Naive B cell (primary cell): ENCODE measurements around the gene CDK6. TPM values are rescaled to one million over a fixed set of nuclear protein-coding genes. Genes with fewer than 3 reads are reported as not detected.
A peak's percentile ranks its signal among the peaks of the same experiment; 100 is the strongest.

Experiments
- ATAC-seq, 2 donors: fragments of 150-1000 bp; cut with Tn5 transposase; 2 replicates each; pipeline ENCODE4 v1.10.0; 2021; ENCODE audit warnings: low read depth in 2 of 2, mild to moderate bottlenecking in 2 of 2, moderate library complexity in 2 of 2
- DNase-seq: peaks from one replicate; pipeline ENCODE4 v3.0.0; 2022
- H3K27ac Mint-ChIP-seq, 6 donors: one replicate each; pipeline ENCODE4 v1.8.0; 2020 to 2022; ENCODE audit warnings: mild to moderate bottlenecking in 6 of 6, mixed read lengths in 6 of 6, moderate library complexity in 5 of 6, inconsistent platforms in 2 of 6
- H3K27me3 Mint-ChIP-seq, 3 donors: one replicate each; pipeline ENCODE4 v1.8.0; 2021 to 2022; ENCODE audit warnings: mixed read lengths in 3 of 3, mild to moderate bottlenecking in 1 of 3
- H3K36me3 Mint-ChIP-seq, 2 donors: one replicate each; pipeline ENCODE4 v1.8.0; 2020 to 2022; ENCODE audit warnings: mixed read lengths in 2 of 2, inconsistent platforms in 1 of 2, mild to moderate bottlenecking in 1 of 2
- H3K4me1 Mint-ChIP-seq, 3 donors: one replicate each; pipeline ENCODE4 v1.8.0; 2020 to 2022; ENCODE audit warnings: mixed read lengths in 3 of 3, inconsistent platforms in 1 of 3, mild to moderate bottlenecking in 1 of 3, moderate library complexity in 1 of 3
- H3K4me3 Mint-ChIP-seq, 8 donors: one replicate each; pipeline ENCODE4 v1.8.0; 2020 to 2022; ENCODE audit warnings: mild to moderate bottlenecking in 8 of 8, mixed read lengths in 8 of 8, moderate library complexity in 8 of 8, inconsistent platforms in 2 of 8
- H3K9me3 Mint-ChIP-seq, 7 donors: one replicate each; pipeline ENCODE4 v1.8.0; 2020 to 2022; ENCODE audit warnings: mixed read lengths in 7 of 7, mild to moderate bottlenecking in 5 of 7, inconsistent platforms in 2 of 7, moderate library complexity in 1 of 7
- polyA plus RNA-seq, 6 donors: library from polyadenylated mRNA; unstranded; fragments of 300-500 nt; fragmentation: Illumina TruSeq; gene quantifications; one replicate each; pipeline ENCODE4 v1.2.3, GENCODE V29; 2021; ENCODE audit warnings: low read depth in 6 of 6

The CDK6 gene
- polyA plus RNA-seq, 6 donors from 2014 or later = 3.3 to 15.7 (median 9.6) TPM

- Mint-ChIP-seq H3K4me1 (peaks cover 19 to 33% (median 22%) of the 10 kb centered on the region in 3 donors), H3K36me3 (no peaks in the 10 kb centered on the region), H3K4me3 (peak overlapping the region in 1 of 8 donors; percentile 43), H3K27ac (no peak overlapping the region), H3K27me3 (no peaks in the 10 kb centered on the region), H3K9me3 (peaks cover 0 to 1% (median 0%) of the 10 kb centered on the region in 7 donors)
- ATAC-seq (peak in 1 of 2 donors; percentile 59), DNase-seq (no peak)
These were observed 26.4 kb downstream of the CDK6 start for GRCh38 chr7:92809760-92810573.

GRCh38 chr7:92809397-92809759 is 27.0 kb downstream of the CDK6 start:
- no peaks in the 10 kb centered on the region for H3K9me3 Mint-ChIP-seq
- no peaks in the 10 kb centered on the region for H3K36me3 Mint-ChIP-seq
- ATAC-seq (no peak), DNase-seq (no peak)
- no peaks in the 10 kb centered on the region for H3K27me3 Mint-ChIP-seq
- H3K4me3 Mint-ChIP-seq = peak overlapping the region in 1 of 8 donors; percentile 41
- H3K27ac Mint-ChIP-seq = no peak overlapping the region
- peaks cover 19 to 33% (median 22%) of the 10 kb centered on the region in 3 donors for H3K4me1 Mint-ChIP-seq

GRCh38 chr7:92808635-92809034 is 27.7 kb downstream of the CDK6 start:
- no peak overlapping the region for H3K4me3 Mint-ChIP-seq
- DNase-seq = no peak
- H3K4me1 Mint-ChIP-seq = peaks cover 14 to 28% (median 18%) of the 10 kb centered on the region in 3 donors
- H3K9me3 Mint-ChIP-seq = no peaks in the 10 kb centered on the region
- H3K27ac Mint-ChIP-seq = peak overlapping the region in 1 of 6 donors; percentile 37
- peaks cover 0 to 2% of the 10 kb centered on the region in 2 donors for H3K36me3 Mint-ChIP-seq
- H3K27me3 Mint-ChIP-seq = no peaks in the 10 kb centered on the region
- ATAC-seq = no peak

- H3K27ac Mint-ChIP-seq = no peak overlapping the region
- DNase-seq (no peak), ATAC-seq (no peak)
- H3K4me1 Mint-ChIP-seq = peaks cover 14 to 26% (median 14%) of the 10 kb centered on the region in 3 donors
- no peak overlapping the region for H3K4me3 Mint-ChIP-seq
- H3K27me3 Mint-ChIP-seq = no peaks in the 10 kb centered on the region
- no peaks in the 10 kb centered on the region for H3K9me3 Mint-ChIP-seq
- H3K36me3 Mint-ChIP-seq = peaks cover 4 to 8% of the 10 kb centered on the region in 2 donors
These were observed 28.4 kb downstream of the CDK6 start for GRCh38 chr7:92808006-92808405.

- H3K27me3 Mint-ChIP-seq = no peaks in the 10 kb centered on the region
- H3K27ac Mint-ChIP-seq = peak overlapping the region in 1 of 6 donors; percentile 80
- peaks cover 16 to 26% (median 17%) of the 10 kb centered on the region in 3 donors for H3K4me1 Mint-ChIP-seq
- no peaks in the 10 kb centered on the region for H3K9me3 Mint-ChIP-seq
- ATAC-seq = no peak
- H3K4me3 Mint-ChIP-seq = no peak overlapping the region
- peaks cover 5 to 8% of the 10 kb centered on the region in 2 donors for H3K36me3 Mint-ChIP-seq
- no peak for DNase-seq
These were observed 29.9 kb downstream of the CDK6 start for GRCh38 chr7:92806496-92806895.

- ATAC-seq (no peak), DNase-seq (no peak)
- H3K36me3 Mint-ChIP-seq = peaks cover 5 to 8% of the 10 kb centered on the region in 2 donors
- H3K27ac Mint-ChIP-seq = peak overlapping the region in 1 of 6 donors; percentile 8
- no peaks in the 10 kb centered on the region for H3K27me3 Mint-ChIP-seq
- H3K4me3 Mint-ChIP-seq = no peak overlapping the region
- H3K9me3 Mint-ChIP-seq = no peaks in the 10 kb centered on the region
- peaks cover 3 to 11% (median 7%) of the 10 kb centered on the region in 3 donors for H3K4me1 Mint-ChIP-seq
These were observed 34.0 kb downstream of the CDK6 start for GRCh38 chr7:92802406-92802805.

- no peak overlapping the region for H3K4me3 Mint-ChIP-seq
- no peaks in the 10 kb centered on the region for H3K27me3 Mint-ChIP-seq
- H3K4me1 Mint-ChIP-seq = peaks cover 3 to 11% (median 7%) of the 10 kb centered on the region in 3 donors
- no peak for ATAC-seq
- no peaks in the 10 kb centered on the region for H3K9me3 Mint-ChIP-seq
- no peak overlapping the region for H3K27ac Mint-ChIP-seq
- peaks cover 5 to 8% of the 10 kb centered on the region in 2 donors for H3K36me3 Mint-ChIP-seq
- no peak for DNase-seq
These were observed 36.7 kb downstream of the CDK6 start for GRCh38 chr7:92799446-92800211.

- no peaks in the 10 kb centered on the region for H3K27me3 Mint-ChIP-seq
- no peak for ATAC-seq
- DNase-seq = no peak
- H3K27ac Mint-ChIP-seq = no peak overlapping the region
- H3K4me1 Mint-ChIP-seq = peaks cover 11 to 20% (median 14%) of the 10 kb centered on the region in 3 donors
- H3K9me3 Mint-ChIP-seq = no peaks in the 10 kb centered on the region
- peaks cover 5 to 6% of the 10 kb centered on the region in 2 donors for H3K36me3 Mint-ChIP-seq
- H3K4me3 Mint-ChIP-seq = no peak overlapping the region
These were observed 37.7 kb downstream of the CDK6 start for GRCh38 chr7:92798517-92799249.

GRCh38 chr7:92797693-92798092 is 38.7 kb downstream of the CDK6 start:
- Mint-ChIP-seq H3K4me3 (no peak overlapping the region), H3K27ac (no peak overlapping the region), H3K36me3 (no peaks in the 10 kb centered on the region), H3K4me1 (peaks cover 12 to 22% (median 14%) of the 10 kb centered on the region in 3 donors), H3K9me3 (no peaks in the 10 kb centered on the region), H3K27me3 (no peaks in the 10 kb centered on the region)
- no peak for ATAC-seq
- no peak for DNase-seq

- peak overlapping the region in 1 of 6 donors; percentile 18 for H3K27ac Mint-ChIP-seq
- H3K4me3 Mint-ChIP-seq = no peak overlapping the region
- no peaks in the 10 kb centered on the region for H3K27me3 Mint-ChIP-seq
- ATAC-seq = no peak
- peaks cover 14 to 26% (median 16%) of the 10 kb centered on the region in 3 donors for H3K4me1 Mint-ChIP-seq
- no peaks in the 10 kb centered on the region for H3K9me3 Mint-ChIP-seq
- H3K36me3 Mint-ChIP-seq = no peaks in the 10 kb centered on the region
- DNase-seq = no peak
These were observed 39.1 kb downstream of the CDK6 start for GRCh38 chr7:92797284-92797683.

GRCh38 chr7:92794831-92795230 is 41.5 kb downstream of the CDK6 start:
- no peak for DNase-seq
- Mint-ChIP-seq H3K9me3 (peaks cover 0 to 5% (median 3%) of the 10 kb centered on the region in 7 donors), H3K4me3 (no peak overlapping the region), H3K36me3 (no peaks in the 10 kb centered on the region), H3K27ac (no peak overlapping the region), H3K27me3 (no peaks in the 10 kb centered on the region), H3K4me1 (peaks cover 22 to 36% (median 26%) of the 10 kb centered on the region in 3 donors)
- no peak for ATAC-seq

- H3K27me3 Mint-ChIP-seq = no peaks in the 10 kb centered on the region
- H3K36me3 Mint-ChIP-seq = no peaks in the 10 kb centered on the region
- H3K27ac Mint-ChIP-seq = no peak overlapping the region
- peaks cover 0 to 8% (median 5%) of the 10 kb centered on the region in 7 donors for H3K9me3 Mint-ChIP-seq
- H3K4me1 Mint-ChIP-seq = peaks cover 23 to 38% (median 27%) of the 10 kb centered on the region in 3 donors
- no peak for ATAC-seq
- no peak overlapping the region for H3K4me3 Mint-ChIP-seq
- no peak for DNase-seq
These were observed 42.0 kb downstream of the CDK6 start for GRCh38 chr7:92794391-92794790.

GRCh38 chr7:92793656-92794205 is 42.6 kb downstream of the CDK6 start:
- Mint-ChIP-seq H3K27ac (no peak overlapping the region), H3K36me3 (peaks cover 0 to 2% of the 10 kb centered on the region in 2 donors), H3K4me1 (peaks cover 23 to 38% (median 27%) of the 10 kb centered on the region in 3 donors), H3K27me3 (no peaks in the 10 kb centered on the region), H3K9me3 (peaks cover 0 to 15% (median 9%) of the 10 kb centered on the region in 7 donors), H3K4me3 (no peak overlapping the region)
- DNase-seq (no peak), ATAC-seq (no peak)
